HG03342 (cell line): Measurements from ENCODE around the gene GPR17.

Experiments
- ATAC-seq: cut with Tn5 transposase; IDR thresholded peaks from one replicate; pipeline ENCODE4 v1.9.1; 2021; ENCODE audit warnings: mild to moderate bottlenecking, moderate library complexity; ENCODE audit not compliant: unreplicated experiment

GPR17 gene

DNA sequence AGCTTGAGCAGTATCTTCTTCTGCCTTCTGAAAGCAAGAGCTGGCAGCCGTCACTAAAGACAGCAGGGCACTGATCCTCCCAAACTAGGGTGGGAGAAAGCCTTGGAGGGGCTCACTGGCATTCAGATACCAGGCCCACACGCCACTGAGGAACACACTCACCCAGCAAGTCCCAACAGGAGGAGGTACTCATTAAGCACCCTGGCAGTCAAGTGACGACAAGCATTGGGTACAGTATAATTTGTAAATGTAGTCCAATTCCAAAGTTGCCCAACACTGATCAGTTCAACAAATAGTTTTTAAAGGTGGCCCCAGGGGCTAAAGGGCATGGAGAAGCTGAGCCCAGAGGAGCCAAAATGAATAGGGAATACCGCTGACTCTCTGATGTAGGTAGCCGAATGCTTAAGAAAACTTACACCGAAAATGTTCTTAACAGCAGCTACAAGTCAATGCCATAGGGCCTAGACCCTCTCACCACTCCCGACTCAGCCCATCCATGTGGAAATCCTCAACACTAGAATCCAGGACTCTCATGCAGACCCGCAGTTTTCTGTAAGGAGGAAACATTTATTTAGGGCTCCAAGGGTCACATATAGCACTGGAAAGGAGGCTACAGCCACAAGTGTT is 19.4 kb downstream of the GPR17 start:
- no peak for ATAC-seq

DNA sequence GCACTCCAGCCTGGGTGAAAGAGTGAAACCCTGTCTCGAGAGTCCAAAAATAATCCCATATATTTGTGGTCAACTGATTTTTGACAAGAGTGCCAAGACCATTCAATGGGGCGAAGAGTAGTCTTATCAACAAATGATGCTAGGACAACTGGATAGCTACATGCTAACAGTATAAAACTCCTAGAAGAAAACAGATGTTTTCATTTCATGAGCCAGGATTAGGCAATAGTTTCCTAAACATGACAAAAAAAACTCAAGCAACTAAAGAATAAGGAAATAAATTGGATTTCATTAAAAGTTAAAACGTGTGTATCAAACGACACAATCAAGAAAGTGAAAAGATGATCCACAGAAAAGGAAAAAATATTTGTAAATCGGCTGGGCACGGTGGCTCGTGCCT is 23.1 kb downstream of the GPR17 start:
- ATAC-seq = no peak

DNA sequence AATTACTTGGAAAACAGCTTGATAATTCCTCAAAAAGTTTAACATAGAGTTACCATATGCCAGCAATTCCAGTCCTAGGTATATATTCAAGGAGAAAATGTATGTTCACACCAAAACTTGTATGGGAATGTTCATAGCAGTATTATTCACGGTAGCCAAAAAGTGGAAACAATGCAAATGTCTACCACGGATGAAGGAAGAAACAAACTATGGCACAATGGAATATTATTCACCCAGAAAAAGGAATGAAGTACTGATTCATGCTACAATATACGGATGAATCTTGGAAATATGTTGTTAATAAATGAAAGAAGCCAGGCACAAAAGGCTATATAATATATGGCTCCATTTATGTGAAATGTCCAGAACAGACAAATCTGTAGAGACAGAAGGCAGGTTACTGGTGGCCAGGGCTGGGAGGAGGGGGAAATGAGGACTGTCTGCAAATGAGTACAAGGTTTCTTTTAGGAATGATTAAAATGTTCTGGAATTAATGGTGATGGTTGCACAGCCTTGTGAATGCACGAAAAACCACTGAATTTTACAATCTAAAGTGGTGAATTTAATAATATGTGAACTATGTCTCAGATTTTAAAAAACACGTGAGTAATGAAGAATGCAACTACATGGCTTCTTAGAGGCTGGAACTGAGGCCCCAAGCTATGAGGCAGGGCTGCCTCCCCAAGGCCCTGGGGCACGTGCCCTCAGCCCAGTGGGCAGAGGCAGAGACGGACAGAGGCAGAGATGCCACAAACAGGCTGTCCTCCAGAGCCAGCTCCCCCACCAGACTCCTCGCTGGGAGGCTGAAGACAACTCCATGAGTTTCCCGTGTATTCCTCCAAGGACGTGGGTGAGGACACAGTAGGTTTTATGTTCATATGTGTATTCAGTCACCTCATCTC is 24.4 kb downstream of the GPR17 start:
- ATAC-seq = no peak

DNA sequence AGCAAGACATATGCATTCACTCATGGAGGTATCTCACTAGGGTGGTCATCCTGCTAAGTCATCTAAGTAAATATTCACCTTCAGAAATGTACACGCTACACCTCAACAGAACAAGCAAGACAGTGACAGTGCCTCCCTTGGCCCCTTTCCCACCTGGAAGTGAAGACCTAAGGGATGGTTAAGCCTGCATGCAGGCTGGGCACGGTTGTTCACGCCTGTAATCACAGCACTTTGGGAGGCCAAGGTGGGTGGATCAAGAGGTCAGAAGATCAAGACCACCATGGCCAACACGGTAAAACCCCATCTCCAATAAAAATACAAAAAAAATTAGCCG is 25.0 kb downstream of the GPR17 start:
- no peak for ATAC-seq

DNA sequence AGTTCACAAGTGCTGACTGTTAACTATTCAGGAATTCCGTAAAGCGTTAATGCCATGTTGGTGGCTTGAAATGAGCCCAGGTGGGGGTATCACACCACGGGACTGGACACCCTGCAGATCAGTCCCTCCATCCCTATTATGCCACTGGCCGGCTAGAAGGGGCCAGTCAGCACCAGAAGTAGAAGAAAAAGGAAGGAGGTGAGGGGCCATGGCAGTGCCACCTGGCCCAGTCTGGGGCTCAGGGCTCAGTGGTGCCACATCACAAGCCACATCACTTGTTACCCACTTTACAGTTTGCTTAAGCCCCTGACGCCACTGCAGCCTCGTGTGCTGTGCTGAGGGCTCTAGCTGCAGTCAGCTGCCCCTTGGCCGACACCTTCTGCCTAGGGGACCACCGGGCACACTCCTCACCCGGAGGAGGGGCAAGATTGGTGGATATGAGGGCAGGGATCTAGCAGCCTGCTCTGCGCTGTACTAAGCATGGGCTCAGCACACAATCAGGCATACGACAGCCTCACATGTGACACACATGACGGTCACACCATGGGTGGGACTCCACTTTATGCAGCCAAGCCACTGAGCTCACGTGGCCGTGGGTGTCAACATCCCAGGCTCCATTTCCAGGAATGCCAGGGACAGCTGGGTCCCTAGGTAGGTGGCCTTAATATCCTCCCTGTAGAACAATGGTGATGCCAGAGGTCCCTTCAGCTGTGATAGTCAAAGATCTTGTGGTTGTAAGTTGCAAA is 25.8 kb downstream of the GPR17 start:
- no peak for ATAC-seq

DNA sequence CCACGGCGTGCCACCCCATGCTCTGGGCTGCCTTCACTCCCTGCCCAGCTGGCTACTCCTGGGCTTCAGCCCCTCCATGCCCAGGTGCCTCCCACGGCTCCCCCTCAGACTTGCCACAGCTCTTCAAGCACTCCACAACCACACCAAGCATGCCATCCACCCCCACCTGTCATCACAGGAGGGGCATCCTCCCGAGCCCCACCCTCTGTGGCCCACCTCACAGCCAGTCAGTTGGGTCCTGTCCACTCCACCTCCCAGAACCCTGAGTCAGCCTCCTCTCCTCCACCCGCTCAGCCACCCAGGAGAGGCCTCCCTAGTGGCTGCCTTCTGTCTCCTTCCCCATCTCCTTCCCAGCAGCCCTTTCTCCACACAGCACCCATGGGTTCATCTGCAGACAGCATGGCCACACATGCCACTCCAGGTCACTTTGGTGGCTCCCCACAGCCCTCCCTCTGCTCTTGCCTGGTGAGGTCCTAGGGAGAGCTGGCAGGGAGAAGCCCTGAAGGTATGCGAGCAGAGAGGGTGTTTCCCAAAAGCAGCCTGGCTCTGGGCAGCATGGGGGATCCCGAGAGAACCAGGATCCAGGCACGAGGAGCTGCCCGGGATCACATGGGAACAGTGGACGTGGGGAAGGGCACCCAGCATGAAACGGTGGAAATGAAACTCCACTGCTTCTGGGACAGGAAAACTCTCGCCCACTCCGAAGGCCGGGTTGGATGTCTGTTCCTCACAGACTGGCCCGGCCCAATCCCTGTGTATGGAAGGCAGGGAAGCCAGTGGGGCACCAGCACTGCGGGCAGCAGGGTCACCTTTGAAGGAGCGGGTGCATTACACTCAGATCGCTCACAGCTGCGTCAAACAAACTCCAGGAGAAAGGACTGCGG is 26.6 kb downstream of the GPR17 start:
- no peak for ATAC-seq

DNA sequence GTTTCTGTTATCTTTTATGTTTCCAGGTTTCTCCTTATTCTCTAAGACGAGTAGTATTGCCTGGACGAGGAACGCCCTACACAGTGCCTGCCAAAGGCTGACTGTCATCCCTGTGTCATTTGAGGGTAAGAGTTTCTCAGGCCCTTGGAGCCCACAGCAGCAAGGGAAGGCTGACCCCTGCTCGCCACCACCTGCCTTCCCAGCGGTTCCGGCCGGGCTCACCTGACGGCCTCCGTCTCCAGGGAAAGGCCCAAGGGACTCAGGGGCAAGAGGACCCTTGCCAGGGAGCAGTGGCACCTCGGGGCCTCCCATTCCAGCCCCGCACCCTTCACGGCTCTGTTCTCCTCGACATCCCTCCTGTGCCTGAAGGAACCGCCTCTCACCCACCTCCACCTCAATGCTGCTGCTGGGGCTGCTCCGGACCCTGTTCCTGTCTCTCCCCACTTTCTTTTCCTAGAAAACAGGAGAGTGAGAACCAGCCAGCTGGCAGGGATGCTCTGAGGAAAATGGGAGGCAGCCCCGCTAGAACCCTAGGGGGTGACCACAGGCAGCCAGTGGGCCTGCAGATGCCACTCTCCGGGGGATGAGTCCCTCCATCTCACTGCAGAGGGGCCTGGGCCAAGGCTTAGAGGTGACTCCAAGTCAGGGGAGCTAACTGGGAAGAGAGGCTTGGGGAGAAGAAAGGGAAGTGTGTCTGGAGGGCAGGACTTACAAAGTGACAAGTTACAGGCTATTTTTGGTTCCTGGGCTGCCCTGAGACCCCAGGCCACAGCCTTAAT is 27.5 kb downstream of the GPR17 start:
- no peak for ATAC-seq

DNA sequence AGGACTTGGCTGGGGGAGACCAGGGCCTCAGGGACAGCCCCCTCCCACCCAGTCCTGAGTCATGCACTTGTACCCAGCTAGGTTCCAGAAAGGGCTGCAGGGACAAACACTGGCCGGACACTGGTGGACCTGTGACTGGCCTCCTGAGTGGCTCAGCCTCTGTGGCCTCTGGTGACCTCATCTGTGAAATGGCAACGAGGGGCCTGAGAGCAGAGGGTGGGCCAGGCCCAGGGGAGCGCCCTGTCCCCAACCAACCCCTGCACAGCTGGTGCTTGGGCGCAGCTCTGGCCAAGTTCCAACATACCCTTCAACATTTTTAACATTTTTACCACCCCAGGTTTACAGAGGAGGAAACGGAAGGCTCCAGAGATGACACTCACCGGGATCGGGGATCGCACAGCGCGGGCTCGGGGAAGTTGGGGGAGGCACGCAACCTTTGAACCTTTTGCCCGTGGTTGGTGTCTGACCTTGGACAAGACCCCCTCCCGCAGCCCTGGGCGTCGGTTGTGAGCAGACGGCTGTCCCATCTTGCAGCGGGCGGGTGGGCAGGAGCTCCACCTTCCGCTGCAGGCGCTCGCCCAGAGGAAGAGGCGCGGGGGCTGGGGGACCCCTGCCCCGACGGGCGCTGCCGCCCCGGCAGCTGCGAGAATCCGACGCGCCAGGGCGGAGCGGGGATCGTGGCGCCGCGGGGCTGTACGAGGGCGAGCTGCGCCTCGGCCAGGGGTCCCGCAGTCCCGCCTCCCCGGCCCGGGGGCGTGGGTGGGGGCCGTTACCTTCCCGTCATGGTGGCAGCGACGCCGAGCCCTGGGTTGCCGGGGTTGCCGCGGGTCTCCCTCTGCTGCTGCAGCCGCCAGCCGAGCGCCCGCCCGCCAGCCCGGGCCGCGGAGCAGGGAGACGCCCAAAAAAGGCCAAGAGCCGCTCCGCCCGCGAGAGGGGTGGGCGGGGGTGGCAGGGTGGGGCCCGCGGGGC is 28.6 kb downstream of the GPR17 start:
- ATAC-seq = no peak

DNA sequence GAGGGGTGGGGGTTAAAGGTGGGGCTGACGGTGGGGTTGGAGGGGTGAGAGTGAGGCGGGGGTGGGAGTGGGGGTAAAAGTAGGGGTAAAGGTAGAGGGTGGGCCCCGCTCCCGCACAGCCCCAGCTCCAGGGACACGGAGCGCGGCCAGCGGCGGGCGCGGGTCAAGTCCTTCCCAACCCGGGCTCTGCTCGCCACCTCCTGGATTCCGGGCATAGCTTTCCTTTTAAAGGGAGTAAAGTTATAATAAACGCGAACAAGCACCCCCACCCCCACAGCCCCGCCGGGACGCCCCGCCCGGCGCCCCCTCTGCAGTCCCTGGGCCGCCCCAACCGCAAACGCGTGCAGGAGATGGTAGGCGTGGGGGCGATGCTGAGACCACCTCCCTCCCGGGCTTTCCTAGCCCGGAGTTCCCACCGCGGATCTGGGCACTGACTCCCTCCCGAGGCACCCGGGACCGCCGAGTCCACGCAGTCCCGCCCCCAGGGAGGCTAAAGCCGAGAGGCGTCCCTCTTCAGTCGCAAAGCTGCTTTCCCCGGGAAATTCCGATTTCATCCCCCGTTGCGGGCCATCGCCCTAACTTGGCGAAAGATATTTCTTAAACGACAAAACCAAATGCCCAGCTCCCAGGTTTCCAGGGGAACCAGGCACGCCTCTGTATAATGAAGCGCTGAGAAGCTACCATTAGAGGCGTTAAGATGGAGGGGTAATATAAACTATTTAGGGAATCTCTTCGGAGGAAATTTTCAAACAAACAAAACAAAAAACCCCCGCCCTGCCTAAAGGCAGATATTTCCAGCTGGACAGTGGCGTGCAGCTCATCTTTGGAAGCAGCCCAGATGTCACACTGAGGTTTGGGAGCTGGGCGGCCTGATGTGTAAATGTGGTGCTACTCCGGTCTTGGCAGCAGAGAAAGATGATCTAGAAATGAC is 29.6 kb downstream of the GPR17 start, which contains the start of gene LIMS2:
TSS of gene LIMS2 (minus strand) at position 200 of the 931 bp plus-strand sequence. CDS start 506 bp downstream, outside the sequence.
- no peak for ATAC-seq

DNA sequence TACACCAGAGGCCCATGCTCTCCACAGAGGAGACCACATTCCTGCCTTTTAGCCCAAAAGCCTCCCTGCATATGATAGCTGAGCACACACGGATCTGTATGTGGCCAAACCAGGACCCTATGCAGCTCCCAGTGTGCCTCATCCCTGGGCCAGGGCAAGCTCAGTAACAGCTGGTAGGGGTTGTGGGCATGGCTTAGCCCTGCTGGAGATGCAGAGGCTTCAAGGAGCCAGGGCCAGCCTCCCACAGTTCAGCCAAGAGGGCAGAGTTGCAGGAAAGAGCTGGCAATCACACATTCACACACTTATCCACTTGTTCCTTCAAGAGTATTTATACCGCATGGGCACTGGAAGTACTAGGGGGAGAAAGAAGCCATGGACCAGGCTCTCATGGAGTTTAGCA is 31.0 kb downstream of the GPR17 start:
- no peak for ATAC-seq

DNA sequence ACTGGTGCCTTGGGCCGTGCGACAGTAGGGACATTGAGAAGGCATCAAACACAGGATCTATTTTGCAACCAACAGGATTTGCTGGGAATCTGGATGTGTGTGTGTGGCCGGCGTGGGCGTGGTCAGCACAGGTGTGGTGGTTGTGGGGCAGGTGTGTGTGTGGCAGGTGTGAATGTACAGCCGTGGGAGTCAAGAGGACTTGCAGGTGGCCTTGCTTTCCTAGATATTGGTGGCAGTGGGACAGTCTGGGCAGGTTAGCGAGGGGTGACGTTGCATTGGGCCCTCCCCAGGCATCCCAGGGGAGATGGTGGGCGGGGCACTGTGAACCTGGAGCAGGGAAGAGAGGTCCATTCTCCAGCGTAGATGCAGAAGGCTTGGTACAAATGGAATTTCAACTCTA is 32.6 kb downstream of the GPR17 start:
- no peak for ATAC-seq

DNA sequence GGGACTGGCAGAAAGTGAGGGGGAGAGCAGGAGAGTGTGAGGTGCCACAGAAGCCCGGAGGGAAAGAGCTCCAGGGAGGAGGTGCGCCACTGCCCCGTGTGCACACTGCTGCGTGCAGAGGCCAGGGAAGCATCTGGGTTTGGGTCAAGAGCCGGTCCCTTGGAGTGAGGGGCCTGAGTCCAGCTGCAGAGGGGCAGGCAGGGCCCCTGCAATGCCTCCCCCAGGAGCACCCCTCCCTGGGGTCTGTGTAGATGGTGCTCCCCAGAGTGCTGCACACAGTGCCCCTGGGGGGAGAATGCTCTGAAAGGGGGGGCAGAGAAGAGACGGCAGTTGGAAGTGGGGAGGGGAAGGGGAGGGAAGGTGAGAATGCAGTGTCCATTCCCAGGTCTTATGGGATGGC is 33.0 kb downstream of the GPR17 start:
- ATAC-seq = no peak

DNA sequence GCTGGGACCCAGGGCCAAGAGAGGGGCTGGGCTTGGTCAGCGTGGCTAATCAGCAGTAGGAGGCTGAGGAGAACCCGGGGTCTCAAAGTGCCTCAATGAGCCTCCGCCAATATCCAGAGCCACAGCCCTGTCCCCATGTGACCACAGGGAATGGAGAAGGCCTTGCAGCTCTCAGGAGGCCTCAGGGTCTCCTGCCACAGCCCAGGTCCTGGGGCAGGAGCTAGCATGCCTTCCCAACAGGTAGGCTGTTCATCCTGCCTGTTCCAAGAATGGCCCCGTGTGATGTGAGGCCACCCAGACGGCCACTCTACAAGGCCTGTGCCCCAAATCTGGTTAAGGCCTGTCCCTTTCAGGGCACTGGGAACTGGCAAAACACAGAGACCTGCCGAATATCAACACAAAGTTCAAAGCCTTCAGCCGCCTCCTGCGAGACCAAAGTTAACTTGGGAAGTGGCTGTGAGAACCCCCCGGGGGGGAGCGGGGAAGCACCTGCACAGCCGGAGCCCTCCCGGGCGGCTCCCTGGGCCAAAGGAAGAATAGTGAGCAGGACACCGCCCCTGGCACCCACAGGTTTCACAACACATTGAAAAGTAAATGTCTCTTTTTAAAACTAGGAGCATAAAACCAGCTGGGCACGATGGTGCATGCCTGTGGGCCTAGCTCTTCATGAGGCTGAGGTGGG is 33.9 kb downstream of the GPR17 start:
- no peak for ATAC-seq

DNA sequence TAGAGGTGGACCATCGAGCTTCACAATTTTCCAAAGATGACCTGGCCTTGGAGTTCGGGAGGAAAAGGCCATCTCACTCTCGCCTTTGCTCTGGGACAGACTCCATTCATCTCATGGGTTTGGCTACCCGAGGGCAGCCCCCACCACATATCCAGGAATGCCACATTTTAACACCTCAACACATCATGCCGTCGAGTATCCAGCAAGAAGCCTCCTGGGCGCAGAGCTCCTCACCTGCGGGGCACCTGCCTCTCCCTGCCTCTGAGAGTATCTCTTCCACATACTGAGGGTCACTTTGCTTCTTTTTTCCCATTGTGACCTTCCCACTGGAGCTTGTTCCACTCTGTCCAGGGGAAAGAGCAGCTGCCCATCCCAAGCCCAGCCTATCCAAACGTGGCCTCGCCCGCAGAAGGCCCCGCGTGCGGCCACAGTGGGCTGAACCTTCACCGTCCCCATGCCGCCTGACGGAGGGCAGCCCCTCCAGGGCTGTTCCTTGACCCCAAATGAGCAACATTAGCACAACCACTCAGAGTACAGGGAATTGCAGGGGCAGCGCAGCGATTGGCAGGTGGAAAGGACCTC is 34.8 kb downstream of the GPR17 start:
- no peak for ATAC-seq

DNA sequence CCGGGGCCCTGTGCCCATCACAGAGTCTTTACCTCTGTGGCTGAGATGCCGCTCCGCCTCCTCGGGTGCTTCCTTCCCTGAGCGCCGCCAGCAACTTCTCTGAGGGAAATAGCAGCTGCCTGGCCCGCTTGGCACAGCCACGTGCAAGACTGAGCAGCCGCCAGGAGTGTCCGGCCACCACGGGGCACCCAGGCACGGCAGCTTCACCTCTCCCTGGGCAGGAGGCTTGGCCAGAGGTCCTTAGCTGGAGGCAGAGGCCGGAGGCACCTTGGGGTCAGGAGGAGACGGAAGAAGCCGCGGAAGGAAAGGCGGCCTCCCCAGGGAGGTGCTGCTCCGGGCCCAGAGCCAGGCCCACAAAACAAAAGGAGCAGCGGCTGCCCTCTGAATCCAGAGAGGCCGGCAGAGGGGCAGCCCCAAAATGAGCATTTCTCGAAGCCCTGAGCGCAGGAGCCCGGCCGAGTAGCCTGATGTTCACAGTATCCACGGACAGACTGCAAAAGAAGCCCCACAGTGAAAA is 35.4 kb downstream of the GPR17 start:
- ATAC-seq = no peak

DNA sequence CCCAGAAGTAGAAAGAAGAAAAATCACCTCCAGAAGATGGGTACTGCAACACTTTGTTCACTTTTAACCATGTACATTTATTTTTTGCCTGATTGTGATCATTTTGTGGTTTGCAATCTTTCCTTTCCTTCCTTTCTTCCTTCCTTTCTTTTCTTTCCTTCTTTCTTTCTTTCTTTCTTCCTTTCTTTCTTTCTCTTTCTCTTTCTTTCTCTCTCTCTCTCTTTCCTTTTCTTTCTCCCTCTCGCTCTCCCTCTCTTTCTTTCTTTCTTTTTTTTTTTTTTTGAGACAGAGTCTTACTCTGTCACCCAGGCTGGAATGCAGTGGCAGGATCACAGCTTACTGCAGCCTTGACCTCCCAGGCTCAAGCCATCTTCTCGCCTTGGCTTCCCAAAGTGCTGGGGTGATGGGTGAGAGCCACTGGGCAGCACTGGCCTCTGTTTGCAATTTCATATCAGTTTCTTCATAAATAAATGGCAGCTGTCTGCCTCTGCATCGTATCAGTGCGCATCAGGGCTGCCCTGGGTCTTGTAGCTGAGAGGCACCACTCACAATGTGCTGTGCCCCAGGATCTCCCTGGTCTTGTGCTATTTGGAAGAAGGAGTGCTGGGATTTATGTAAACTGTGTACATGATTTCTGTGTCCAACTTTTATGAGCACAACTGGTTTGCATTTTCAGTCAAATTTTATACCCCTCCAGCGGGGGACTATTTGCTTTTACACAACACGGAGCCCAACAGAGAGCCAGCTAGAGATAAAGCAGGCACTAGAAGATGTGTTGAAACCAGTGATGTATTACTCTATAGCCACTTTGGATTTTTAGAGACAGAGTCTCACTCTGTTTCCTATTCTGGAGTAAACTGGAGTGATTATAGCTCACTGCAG is 36.3 kb downstream of the GPR17 start:
- ATAC-seq = no peak
